Measurements from ENCODE around the gene KRTAP3-2.

Gene KRTAP3-2

DNA sequence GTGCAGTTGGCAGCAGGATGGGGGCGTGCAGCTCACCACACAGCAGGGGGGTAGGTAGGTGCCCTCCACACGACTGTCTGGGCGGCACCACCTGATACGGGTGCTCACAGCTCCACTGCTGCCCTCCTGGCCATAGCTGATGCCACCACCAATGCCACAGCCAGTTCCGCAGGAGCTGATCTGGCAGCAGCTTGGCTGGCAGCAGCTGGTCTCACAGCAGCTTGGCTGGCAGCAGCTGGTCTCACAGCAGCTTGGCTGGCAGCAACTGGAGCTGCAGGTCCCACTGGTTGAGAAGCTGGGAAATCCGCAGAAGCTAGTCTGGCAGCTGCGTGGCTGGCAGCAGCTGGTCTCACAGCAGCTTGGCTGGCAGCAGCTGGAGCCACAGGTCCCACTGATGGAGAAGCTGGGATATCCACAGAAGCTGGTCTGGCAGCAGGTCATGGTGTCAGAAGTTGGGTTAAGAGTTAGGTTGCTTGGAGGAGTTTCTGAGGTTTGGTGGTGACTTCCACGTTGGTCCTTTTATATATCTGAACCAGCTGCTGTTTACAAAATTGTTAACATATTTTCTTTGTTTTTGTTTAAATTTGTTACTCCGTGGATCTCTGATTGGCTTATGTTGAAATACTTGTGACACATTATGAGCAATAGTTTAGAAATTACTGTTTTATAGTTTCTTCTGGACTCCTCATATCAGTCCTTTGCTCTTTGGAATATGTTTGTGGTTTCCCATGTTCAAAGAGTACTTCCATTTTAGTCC is 27.2 kb upstream of the KRTAP3-2 start, which contains the start of gene KRTAP1-5:
KRTAP1-5 (minus strand) TSS at position 494 of the 757 bp plus-strand sequence; CDS start at position 441, 53 bp downstream.
- Histone ChIP-seq H3K27me3 (ENCODE audit: control insufficient read depth, insufficient read depth, low read length) (no peaks in the 10 kb centered on the region), H3K4me1 (ENCODE audit: control insufficient read depth, insufficient read depth, low read length) (no peaks in the 10 kb centered on the region), H3K9me3 (ENCODE audit: control insufficient read depth, insufficient read depth, low read length) (no peaks in the 10 kb centered on the region), H3K36me3 (ENCODE audit: control insufficient read depth, insufficient read depth, low read length) (no peaks in the 10 kb centered on the region), H3K4me3 (ENCODE audit: low read length) (no peak within 1 kb of the TSS), H3K27ac (ENCODE audit: low read length) (no peak within 1 kb of the TSS)
- no CpG with 5 or more reads among the region's 9 CpGs for WGBS (ENCODE audit: insufficient coverage, insufficient read length)
- no peak for DNase-seq (ENCODE audit: low read depth, low spot score)

DNA sequence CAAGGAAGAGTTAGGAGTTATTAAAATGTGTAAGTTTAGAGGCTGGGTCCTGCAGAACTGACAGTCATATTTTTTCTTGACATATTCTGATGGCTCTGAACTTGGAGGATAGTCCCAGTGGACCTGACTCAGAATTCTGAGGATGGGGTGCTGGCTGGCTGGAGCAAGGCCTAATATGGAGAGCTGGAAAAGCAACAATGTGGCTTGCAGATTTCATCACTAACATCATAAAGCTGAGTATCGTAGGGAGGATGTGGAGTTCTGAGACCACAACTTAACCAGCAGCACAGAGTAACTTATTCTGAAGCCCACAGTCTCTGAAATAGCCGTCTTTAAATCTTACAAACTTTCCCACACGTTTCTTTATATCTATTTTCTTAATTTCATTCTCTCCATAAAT is 25.0 kb upstream of the KRTAP3-2 start:
- H3K36me3 ChIP-seq (ENCODE audit: control insufficient read depth, insufficient read depth, low read length): no peaks in the 10 kb centered on the region
- H3K4me1 ChIP-seq (ENCODE audit: control insufficient read depth, insufficient read depth, low read length): no peaks in the 10 kb centered on the region
- DNase-seq (ENCODE audit: low read depth, low spot score): no peak
- H3K27ac ChIP-seq (ENCODE audit: low read length): no peak overlapping the region
- no peak overlapping the region for H3K4me3 ChIP-seq (ENCODE audit: low read length)
- H3K9me3 ChIP-seq (ENCODE audit: control insufficient read depth, insufficient read depth, low read length): no peaks in the 10 kb centered on the region
- H3K27me3 ChIP-seq (ENCODE audit: control insufficient read depth, insufficient read depth, low read length): no peaks in the 10 kb centered on the region
- 100% methylated on average over 2 of the region's 3 CpGs for WGBS (ENCODE audit: insufficient coverage, insufficient read length)

GRCh38 chr17:41020336-41020735 is 20.6 kb upstream of the KRTAP3-2 start:
- H3K27ac ChIP-seq (ENCODE audit: low read length): no peak overlapping the region
- no peak for DNase-seq (ENCODE audit: low read depth, low spot score)
- H3K36me3 ChIP-seq (ENCODE audit: control insufficient read depth, insufficient read depth, low read length): no peaks in the 10 kb centered on the region
- H3K4me1 ChIP-seq (ENCODE audit: control insufficient read depth, insufficient read depth, low read length): no peaks in the 10 kb centered on the region; the same call in 1 of the 2 replicates
- no peak overlapping the region for H3K4me3 ChIP-seq (ENCODE audit: low read length)
- no peaks in the 10 kb centered on the region for H3K27me3 ChIP-seq (ENCODE audit: control insufficient read depth, insufficient read depth, low read length)
- H3K9me3 ChIP-seq (ENCODE audit: control insufficient read depth, insufficient read depth, low read length): no peaks in the 10 kb centered on the region

DNA sequence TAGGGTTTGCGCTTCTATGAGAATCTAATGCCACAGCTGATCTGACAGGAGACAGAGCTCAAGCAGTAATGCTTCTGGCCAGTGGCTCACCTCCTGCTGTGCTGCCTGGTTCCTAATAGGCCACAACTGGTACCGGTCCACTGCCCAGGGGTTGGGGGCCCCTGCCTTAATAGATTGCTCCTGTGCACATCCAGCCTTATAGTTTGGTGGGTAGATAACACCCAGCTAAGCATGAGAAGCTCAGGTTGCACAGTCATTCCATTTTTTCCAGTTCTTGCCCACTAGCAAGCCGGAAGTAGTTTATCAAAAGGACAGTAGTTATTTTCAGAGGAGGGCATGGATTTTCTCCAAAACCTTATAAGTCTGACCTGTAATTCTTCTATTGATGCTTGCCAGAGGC is 19.7 kb upstream of the KRTAP3-2 start:
- no CpG with 5 or more reads among the region's 3 CpGs for WGBS (ENCODE audit: insufficient coverage, insufficient read length)
- Histone ChIP-seq H3K27ac (ENCODE audit: low read length) (no peak overlapping the region), H3K9me3 (ENCODE audit: control insufficient read depth, insufficient read depth, low read length) (no peaks in the 10 kb centered on the region), H3K4me1 (ENCODE audit: control insufficient read depth, insufficient read depth, low read length) (no peaks in the 10 kb centered on the region; the same call in 1 of the 2 replicates), H3K36me3 (ENCODE audit: control insufficient read depth, insufficient read depth, low read length) (no peaks in the 10 kb centered on the region), H3K27me3 (ENCODE audit: control insufficient read depth, insufficient read depth, low read length) (no peaks in the 10 kb centered on the region), H3K4me3 (ENCODE audit: low read length) (no peak overlapping the region)
- no peak for DNase-seq (ENCODE audit: low read depth, low spot score)

GRCh38 chr17:41018541-41018940 is 18.8 kb upstream of the KRTAP3-2 start:
- H3K9me3 ChIP-seq (ENCODE audit: control insufficient read depth, insufficient read depth, low read length): no peaks in the 10 kb centered on the region
- no peak for DNase-seq (ENCODE audit: low read depth, low spot score)
- no peak overlapping the region for H3K27ac ChIP-seq (ENCODE audit: low read length)
- no peaks in the 10 kb centered on the region; the same call in 1 of the 2 replicates for H3K4me1 ChIP-seq (ENCODE audit: control insufficient read depth, insufficient read depth, low read length)
- no peaks in the 10 kb centered on the region for H3K36me3 ChIP-seq (ENCODE audit: control insufficient read depth, insufficient read depth, low read length)
- H3K27me3 ChIP-seq (ENCODE audit: control insufficient read depth, insufficient read depth, low read length): no peaks in the 10 kb centered on the region
- no peak overlapping the region for H3K4me3 ChIP-seq (ENCODE audit: low read length)
- WGBS (ENCODE audit: insufficient coverage, insufficient read length): no CpG with 5 or more reads among the region's 3 CpGs

- no peaks in the 10 kb centered on the region for H3K9me3 ChIP-seq (ENCODE audit: control insufficient read depth, insufficient read depth, low read length)
- no peaks in the 10 kb centered on the region for H3K36me3 ChIP-seq (ENCODE audit: control insufficient read depth, insufficient read depth, low read length)
- no CpG with 5 or more reads among the region's 13 CpGs for WGBS (ENCODE audit: insufficient coverage, insufficient read length)
- no peak for DNase-seq (ENCODE audit: low read depth, low spot score)
- no peak overlapping the region for H3K4me3 ChIP-seq (ENCODE audit: low read length)
- no peaks in the 10 kb centered on the region; the same call in 1 of the 2 replicates for H3K4me1 ChIP-seq (ENCODE audit: control insufficient read depth, insufficient read depth, low read length)
- H3K27ac ChIP-seq (ENCODE audit: low read length): no peak overlapping the region
- no peaks in the 10 kb centered on the region for H3K27me3 ChIP-seq (ENCODE audit: control insufficient read depth, insufficient read depth, low read length)
These were observed 17.0 kb upstream of the KRTAP3-2 start for GRCh38 chr17:41016578-41017215.

DNA sequence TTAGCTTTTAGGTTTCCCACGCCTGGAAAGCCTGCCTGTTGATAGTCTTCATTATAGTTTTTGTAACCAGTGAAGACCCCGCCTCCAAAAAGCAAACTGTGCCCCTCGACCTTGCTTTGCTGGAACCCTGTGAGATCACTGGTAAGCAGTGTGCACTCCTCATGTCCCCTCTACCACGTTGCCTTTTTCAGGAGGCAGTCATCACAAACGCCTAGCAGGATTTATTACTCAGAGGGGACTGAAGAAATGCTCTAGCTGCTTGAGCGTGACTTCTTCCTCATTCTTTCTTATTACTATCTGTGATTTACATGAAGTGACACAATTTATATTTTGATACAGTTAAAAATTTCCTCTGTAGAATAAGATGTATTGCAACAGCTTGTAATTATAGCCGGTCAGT is 15.7 kb upstream of the KRTAP3-2 start:
- WGBS (ENCODE audit: insufficient coverage, insufficient read length): no CpG with 5 or more reads among the region's 7 CpGs
- Histone ChIP-seq H3K4me3 (ENCODE audit: low read length) (no peak overlapping the region), H3K27me3 (ENCODE audit: control insufficient read depth, insufficient read depth, low read length) (no peaks in the 10 kb centered on the region), H3K9me3 (ENCODE audit: control insufficient read depth, insufficient read depth, low read length) (no peaks in the 10 kb centered on the region), H3K36me3 (ENCODE audit: control insufficient read depth, insufficient read depth, low read length) (no peaks in the 10 kb centered on the region), H3K27ac (ENCODE audit: low read length) (no peak overlapping the region), H3K4me1 (ENCODE audit: control insufficient read depth, insufficient read depth, low read length) (no peaks in the 10 kb centered on the region; the same call in 1 of the 2 replicates)
- DNase-seq (ENCODE audit: low read depth, low spot score): no peak

- DNase-seq (ENCODE audit: low read depth, low spot score): no peak
- WGBS (ENCODE audit: insufficient coverage, insufficient read length): no CpG with 5 or more reads among the region's 1 CpG
- Histone ChIP-seq H3K27me3 (ENCODE audit: control insufficient read depth, insufficient read depth, low read length) (no peaks in the 10 kb centered on the region), H3K9me3 (ENCODE audit: control insufficient read depth, insufficient read depth, low read length) (no peaks in the 10 kb centered on the region), H3K4me3 (ENCODE audit: low read length) (no peak overlapping the region), H3K36me3 (ENCODE audit: control insufficient read depth, insufficient read depth, low read length) (no peaks in the 10 kb centered on the region), H3K4me1 (ENCODE audit: control insufficient read depth, insufficient read depth, low read length) (peaks cover 4% of the 10 kb centered on the region), H3K27ac (ENCODE audit: low read length) (no peak overlapping the region)
These were observed 13.9 kb upstream of the KRTAP3-2 start for GRCh38 chr17:41013606-41014005.

DNA sequence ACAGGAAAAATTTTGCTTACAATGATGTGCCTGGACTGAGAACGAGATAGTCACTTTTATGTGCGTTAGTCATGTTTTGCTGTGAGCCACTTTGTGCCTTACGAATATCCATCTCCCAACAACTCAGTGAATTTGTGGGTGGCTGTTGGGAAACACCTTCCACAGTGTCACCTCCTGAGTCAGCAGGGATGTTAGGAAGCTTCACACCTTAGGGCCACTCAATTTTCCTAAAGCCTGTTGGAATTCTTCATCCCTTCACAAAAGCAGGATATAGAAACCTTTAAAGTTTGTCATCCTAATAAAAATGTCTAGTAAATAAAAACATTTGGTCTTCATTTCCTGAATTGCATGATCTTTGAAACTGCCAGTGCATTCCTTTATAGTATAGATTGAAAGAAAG is 13.5 kb upstream of the KRTAP3-2 start:
- peaks cover 6% of the 10 kb centered on the region for H3K4me1 ChIP-seq (ENCODE audit: control insufficient read depth, insufficient read depth, low read length)
- no peaks in the 10 kb centered on the region for H3K9me3 ChIP-seq (ENCODE audit: control insufficient read depth, insufficient read depth, low read length)
- no peaks in the 10 kb centered on the region for H3K27me3 ChIP-seq (ENCODE audit: control insufficient read depth, insufficient read depth, low read length)
- no peaks in the 10 kb centered on the region for H3K36me3 ChIP-seq (ENCODE audit: control insufficient read depth, insufficient read depth, low read length)
- DNase-seq (ENCODE audit: low read depth, low spot score): no peak
- no CpG with 5 or more reads among the region's 3 CpGs for WGBS (ENCODE audit: insufficient coverage, insufficient read length)
- no peak overlapping the region for H3K27ac ChIP-seq (ENCODE audit: low read length)
- H3K4me3 ChIP-seq (ENCODE audit: low read length): no peak overlapping the region

- no peaks in the 10 kb centered on the region for H3K9me3 ChIP-seq (ENCODE audit: control insufficient read depth, insufficient read depth, low read length)
- DNase-seq (ENCODE audit: low read depth, low spot score): no peak
- H3K27me3 ChIP-seq (ENCODE audit: control insufficient read depth, insufficient read depth, low read length): no peaks in the 10 kb centered on the region
- no peak overlapping the region for H3K4me3 ChIP-seq (ENCODE audit: low read length)
- no peak overlapping the region for H3K27ac ChIP-seq (ENCODE audit: low read length)
- WGBS (ENCODE audit: insufficient coverage, insufficient read length): 100% methylated on average over 1 of the region's 6 CpGs
- peaks cover 6% of the 10 kb centered on the region for H3K4me1 ChIP-seq (ENCODE audit: control insufficient read depth, insufficient read depth, low read length)
- H3K36me3 ChIP-seq (ENCODE audit: control insufficient read depth, insufficient read depth, low read length): no peaks in the 10 kb centered on the region
These were observed 12.8 kb upstream of the KRTAP3-2 start for GRCh38 chr17:41012326-41013120.

All from iPS DF 6.9 (cell line).